Peyer's patch (tissue), 4 donors: ENCODE measurements around the gene GALNT1. TPM values are rescaled to one million over a fixed set of nuclear protein-coding genes. Genes with fewer than 3 reads are reported as not detected.

ENCODE experiments used
- DNase-seq, 3 donors: peaks; one replicate each; pipeline ENCODE4 v3.0.0-alpha.2; 2017 to 2019
- H3K27ac ChIP-seq, 4 donors: fragments of 200-600 bp; sonication (generic); one replicate each; pipeline ENCODE4 v1.5.1; 2016 to 2019
- H3K27me3 ChIP-seq, 2 donors: fragments of 200-600 bp; sonication (generic); one replicate each; pipeline ENCODE4 v1.5.1; 2019
- H3K36me3 ChIP-seq, 3 donors: fragments of 200-600 bp; sonication (generic); one replicate each; pipeline ENCODE4 v1.5.1; 2016 to 2019
- H3K4me1 ChIP-seq, 4 donors: fragments of 200-600 bp; sonication (generic); one replicate each; pipeline ENCODE4 v1.5.1; 2016 to 2019
- H3K4me3 ChIP-seq, 4 donors: fragments of 200-600 bp; sonication (generic); 1 replicate in 3 of 4; 2 replicates in 1 of 4; pipeline ENCODE4 v1.5.1; 2016 to 2019; ENCODE audit warnings: mild to moderate bottlenecking in 1 of 4
- H3K9me3 ChIP-seq, 4 donors: fragments of 200-600 bp; sonication (generic); one replicate each; pipeline ENCODE4 v1.5.1; 2016 to 2019; ENCODE audit warnings: mild to moderate bottlenecking in 1 of 4
- CTCF ChIP-seq, 6 experiments: fragments of 450-650 bp in 4 of 6; fragments of 200-600 bp in 2 of 6; sonication (generic) in 1 of 6; IDR thresholded peaks; one replicate each; pipeline ENCODE4 v1.5.1; 2017 to 2019; ENCODE audit warnings: antibody characterized with exemption in 6 of 6, mild to moderate bottlenecking in 3 of 6, moderate library complexity in 1 of 6
- POLR2A ChIP-seq, 2 donors: fragments of 450-650 bp; IDR thresholded peaks; one replicate each; pipeline ENCODE4 v1.5.1; 2017; ENCODE audit warnings: antibody characterized with exemption in 2 of 2, mild to moderate bottlenecking in 2 of 2, moderate library complexity in 2 of 2
- total RNA-seq, 4 donors: library from RNA; depleted of rRNA; stranded (reverse); fragments of >200 nt; gene quantifications; one replicate each; pipeline ENCODE4 v1.1.0, GENCODE V29; 2016

The GALNT1 gene
- total RNA-seq, 4 donors from 2014 or later: 30.5 to 87.6 (median 70.7) TPM

- Histone ChIP-seq H3K4me3 (no peak overlapping the region), H3K27me3 (no peaks in the 10 kb centered on the region), H3K4me1 (no peaks in the 10 kb centered on the region), H3K27ac (no peak overlapping the region), H3K36me3 (no peaks in the 10 kb centered on the region), H3K9me3 (no peaks in the 10 kb centered on the region)
- peak in 1 of 3 donors; percentile 81 for DNase-seq
- no peak for TF ChIP-seq POLR2A (IDR thresholded peaks at IDR 0.05)
Observed at GRCh38 chr18:35672897-35673296, 91.4 kb downstream of the GALNT1 start.

- Histone ChIP-seq H3K27ac (no peak overlapping the region), H3K36me3 (no peaks in the 10 kb centered on the region), H3K27me3 (no peaks in the 10 kb centered on the region), H3K9me3 (no peaks in the 10 kb centered on the region), H3K4me1 (no peaks in the 10 kb centered on the region), H3K4me3 (no peak overlapping the region)
- DNase-seq: no peak
- TF ChIP-seq POLR2A (IDR thresholded peaks at IDR 0.05) (no peak), CTCF (IDR thresholded peaks at IDR 0.05) (no peak)
Observed at GRCh38 chr18:35673682-35674081, 92.1 kb downstream of the GALNT1 start.

- TF ChIP-seq CTCF (IDR thresholded peaks at IDR 0.05): no peak
- TF ChIP-seq POLR2A (IDR thresholded peaks at IDR 0.05): no peak
- Histone ChIP-seq H3K36me3 (peaks cover 0 to 27% (median 0%) of the 10 kb centered on the region in 3 donors), H3K27ac (no peak overlapping the region), H3K9me3 (no peaks in the 10 kb centered on the region), H3K4me3 (no peak overlapping the region), H3K4me1 (no peaks in the 10 kb centered on the region), H3K27me3 (no peaks in the 10 kb centered on the region)
- no peak for DNase-seq
Observed at GRCh38 chr18:35680139-35680551, 98.6 kb downstream of the GALNT1 start.

GRCh38 chr18:35682281-35682867 lies 100.8 kb downstream of the GALNT1 start:
- no peak for TF ChIP-seq POLR2A (IDR thresholded peaks at IDR 0.05)
- TF ChIP-seq CTCF (IDR thresholded peaks at IDR 0.05): no peak
- Histone ChIP-seq H3K36me3 (peaks cover 0 to 31% (median 0%) of the 10 kb centered on the region in 3 donors), H3K27ac (no peak overlapping the region), H3K9me3 (no peaks in the 10 kb centered on the region), H3K27me3 (no peaks in the 10 kb centered on the region), H3K4me3 (no peak overlapping the region), H3K4me1 (no peaks in the 10 kb centered on the region)
- no peak for DNase-seq

GRCh38 chr18:35683021-35683420 lies 101.5 kb downstream of the GALNT1 start:
- no peak for TF ChIP-seq POLR2A (IDR thresholded peaks at IDR 0.05)
- no peak for TF ChIP-seq CTCF (IDR thresholded peaks at IDR 0.05)
- Histone ChIP-seq H3K4me1 (no peaks in the 10 kb centered on the region), H3K27me3 (no peaks in the 10 kb centered on the region), H3K4me3 (no peak overlapping the region), H3K36me3 (peaks cover 0 to 37% (median 0%) of the 10 kb centered on the region in 3 donors), H3K27ac (no peak overlapping the region), H3K9me3 (no peaks in the 10 kb centered on the region)
- no peak for DNase-seq

- no peaks in the 10 kb centered on the region for H3K4me1 ChIP-seq
- H3K4me3 ChIP-seq: no peak overlapping the region
- TF ChIP-seq CTCF (IDR thresholded peaks at IDR 0.05): no peak
- TF ChIP-seq POLR2A (IDR thresholded peaks at IDR 0.05): no peak
- DNase-seq: no peak
- no peak overlapping the region for H3K27ac ChIP-seq
- H3K27me3 ChIP-seq: no peaks in the 10 kb centered on the region
- peaks cover 0 to 35% (median 0%) of the 10 kb centered on the region in 3 donors for H3K36me3 ChIP-seq
- H3K9me3 ChIP-seq: no peaks in the 10 kb centered on the region
Observed at GRCh38 chr18:35688757-35689156, 107.2 kb downstream of the GALNT1 start.
